Osteocyte (in vitro differentiated cells): ENCODE measurements around the gene SH3PXD2A. TPM values are rescaled to one million over a fixed set of nuclear protein-coding genes. Genes with fewer than 3 reads are reported as not detected.

ENCODE experiments used
- DNase-seq: peaks from one replicate; pipeline ENCODE4 v3.0.0; 2021; ENCODE audit warnings: mixed read lengths; ENCODE audit not compliant: unreplicated experiment; ENCODE audit errors: extremely low spot score
- H3K27ac Mint-ChIP-seq: one replicate; pipeline ENCODE4 v1.8.0; 2021; ENCODE audit warnings: mild to moderate bottlenecking, mixed read lengths; ENCODE audit not compliant: unreplicated experiment
- H3K27me3 Mint-ChIP-seq: one replicate; pipeline ENCODE4 v1.8.0; 2021; ENCODE audit warnings: mixed read lengths; ENCODE audit not compliant: unreplicated experiment
- H3K36me3 Mint-ChIP-seq: one replicate; pipeline ENCODE4 v1.8.0; 2021; ENCODE audit warnings: mixed read lengths; ENCODE audit not compliant: unreplicated experiment
- H3K4me1 Mint-ChIP-seq: one replicate; pipeline ENCODE4 v1.8.0; 2021; ENCODE audit warnings: mixed read lengths; ENCODE audit not compliant: unreplicated experiment
- H3K4me3 Mint-ChIP-seq: one replicate; pipeline ENCODE4 v1.8.0; 2021; ENCODE audit warnings: mild to moderate bottlenecking, moderate library complexity, mixed read lengths; ENCODE audit not compliant: unreplicated experiment
- H3K9me3 Mint-ChIP-seq: one replicate; pipeline ENCODE4 v1.8.0; 2021; ENCODE audit warnings: mixed read lengths; ENCODE audit not compliant: unreplicated experiment
- total RNA-seq: library from RNA; stranded (reverse); gene quantifications from 2 replicates; pipeline ENCODE4 v1.2.1, GENCODE V29; 2021
- TF ChIP-seq, protein P1 (sequence below): fragments of 200-600 bp; sonication (generic); IDR thresholded peaks from 2 replicates; pipeline ENCODE4 v1.5.0; 2021; ENCODE audit warnings: antibody characterized with exemption, mild to moderate bottlenecking, moderate library complexity

The SH3PXD2A gene
- total RNA-seq, 1 donor from 2014 or later, result 43.0 TPM

DNA sequence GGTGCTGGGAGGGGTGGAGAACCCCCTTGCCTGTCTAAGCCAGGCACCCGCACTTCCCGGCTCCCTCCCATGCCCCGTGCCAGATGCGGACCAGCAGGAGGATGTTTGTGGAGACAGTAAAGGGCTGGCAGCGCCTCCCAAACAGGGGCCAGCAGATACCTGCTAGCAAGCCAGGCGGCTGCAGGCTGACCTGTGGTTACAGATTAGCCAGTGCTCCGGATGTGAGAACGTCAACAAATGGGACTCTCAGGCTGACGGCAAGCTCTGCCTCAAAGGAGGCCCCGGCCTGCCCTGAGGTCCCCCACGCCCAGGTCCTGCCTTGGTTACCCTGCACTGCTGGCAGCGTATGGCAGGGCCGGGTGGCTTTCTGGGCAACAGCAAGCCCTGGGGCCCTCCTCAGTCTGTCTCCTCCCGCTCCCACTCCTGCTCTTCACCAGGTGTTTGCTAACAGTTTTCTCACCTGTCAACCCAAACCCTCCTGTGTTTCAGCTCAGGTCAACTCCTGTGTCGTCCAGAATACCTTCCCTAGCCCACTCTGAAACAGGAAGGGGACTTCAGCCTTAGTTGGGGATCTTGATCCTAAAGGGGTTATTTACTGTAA, 276.5 kb downstream of the SH3PXD2A start:
- Mint-ChIP-seq H3K36me3 (no peaks in the 10 kb centered on the region), H3K4me1 (peaks cover 36% of the 10 kb centered on the region), H3K27ac (no peak overlapping the region), H3K27me3 (peaks cover 5% of the 10 kb centered on the region), H3K4me3 (no peak overlapping the region), H3K9me3 (no peaks in the 10 kb centered on the region)
- no peak for DNase-seq
- TF ChIP-seq, protein P1, sequence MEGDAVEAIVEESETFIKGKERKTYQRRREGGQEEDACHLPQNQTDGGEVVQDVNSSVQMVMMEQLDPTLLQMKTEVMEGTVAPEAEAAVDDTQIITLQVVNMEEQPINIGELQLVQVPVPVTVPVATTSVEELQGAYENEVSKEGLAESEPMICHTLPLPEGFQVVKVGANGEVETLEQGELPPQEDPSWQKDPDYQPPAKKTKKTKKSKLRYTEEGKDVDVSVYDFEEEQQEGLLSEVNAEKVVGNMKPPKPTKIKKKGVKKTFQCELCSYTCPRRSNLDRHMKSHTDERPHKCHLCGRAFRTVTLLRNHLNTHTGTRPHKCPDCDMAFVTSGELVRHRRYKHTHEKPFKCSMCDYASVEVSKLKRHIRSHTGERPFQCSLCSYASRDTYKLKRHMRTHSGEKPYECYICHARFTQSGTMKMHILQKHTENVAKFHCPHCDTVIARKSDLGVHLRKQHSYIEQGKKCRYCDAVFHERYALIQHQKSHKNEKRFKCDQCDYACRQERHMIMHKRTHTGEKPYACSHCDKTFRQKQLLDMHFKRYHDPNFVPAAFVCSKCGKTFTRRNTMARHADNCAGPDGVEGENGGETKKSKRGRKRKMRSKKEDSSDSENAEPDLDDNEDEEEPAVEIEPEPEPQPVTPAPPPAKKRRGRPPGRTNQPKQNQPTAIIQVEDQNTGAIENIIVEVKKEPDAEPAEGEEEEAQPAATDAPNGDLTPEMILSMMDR, result no peak

GRCh38 chr10:103576862-103577261, 278.5 kb downstream of the SH3PXD2A start:
- TF ChIP-seq, protein P1, result no peak
- H3K4me1 Mint-ChIP-seq, result peaks cover 41% of the 10 kb centered on the region
- H3K27ac Mint-ChIP-seq, result no peak overlapping the region
- H3K27me3 Mint-ChIP-seq, result peaks cover 5% of the 10 kb centered on the region
- DNase-seq, result no peak
- H3K4me3 Mint-ChIP-seq, result no peak overlapping the region
- no peaks in the 10 kb centered on the region for H3K36me3 Mint-ChIP-seq
- H3K9me3 Mint-ChIP-seq, result no peaks in the 10 kb centered on the region

DNA sequence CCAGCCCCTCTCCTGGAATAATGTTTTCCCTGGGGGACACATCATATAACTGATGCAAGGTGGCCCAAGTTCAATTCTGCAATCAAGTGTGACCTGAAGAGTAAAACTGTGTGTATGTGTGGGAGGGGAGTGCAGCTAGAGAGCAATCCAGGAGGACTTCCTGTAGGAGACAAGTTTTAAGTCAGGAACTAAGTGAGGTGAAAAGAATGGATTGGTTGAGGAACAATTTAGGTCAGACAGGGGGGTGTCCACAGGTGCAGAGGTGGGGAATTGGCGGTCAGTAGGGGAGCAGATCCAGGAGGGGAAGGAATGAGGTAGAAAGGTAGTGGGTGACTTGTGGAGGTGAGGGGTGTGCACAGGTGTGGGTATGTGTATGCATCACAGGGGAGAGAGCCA, 279.3 kb downstream of the SH3PXD2A start:
- no peaks in the 10 kb centered on the region for H3K36me3 Mint-ChIP-seq
- peaks cover 41% of the 10 kb centered on the region for H3K4me1 Mint-ChIP-seq
- TF ChIP-seq, protein P1, result no peak
- H3K9me3 Mint-ChIP-seq, result no peaks in the 10 kb centered on the region
- DNase-seq, result no peak
- no peak overlapping the region for H3K27ac Mint-ChIP-seq
- H3K4me3 Mint-ChIP-seq, result no peak overlapping the region
- peaks cover 2% of the 10 kb centered on the region for H3K27me3 Mint-ChIP-seq

DNA sequence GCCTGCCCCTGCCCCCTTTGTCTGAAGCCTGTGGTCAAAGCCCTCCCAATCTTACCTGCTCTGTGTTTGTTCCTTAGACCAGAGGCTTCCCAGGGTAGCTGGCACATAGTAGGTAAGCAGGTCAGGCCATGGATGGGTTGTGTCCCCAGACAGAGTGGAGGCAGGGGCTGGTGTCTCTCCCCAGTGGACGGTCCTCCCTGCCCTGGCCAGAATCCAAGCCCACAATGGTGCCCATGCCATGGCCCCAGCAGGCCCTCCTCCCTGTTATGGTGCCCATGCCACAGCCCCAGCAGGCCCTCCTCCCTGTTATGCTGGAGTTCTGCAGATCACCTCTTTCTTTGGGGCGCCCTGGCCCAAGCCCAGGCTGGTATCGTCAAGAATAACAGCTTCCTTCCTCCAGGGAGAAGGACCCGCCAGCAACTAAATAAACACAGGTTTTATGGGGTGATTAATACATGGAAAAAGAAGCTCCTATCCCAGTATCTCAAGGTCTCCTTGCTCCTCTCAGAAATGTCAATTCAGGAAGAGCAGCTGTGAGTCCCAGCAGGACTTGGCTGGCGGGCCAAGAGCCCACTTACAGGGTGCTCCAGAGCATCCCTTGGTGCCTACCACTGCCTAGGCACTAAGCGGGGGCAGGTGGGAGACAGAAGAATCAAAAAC, 279.8 kb downstream of the SH3PXD2A start:
- Mint-ChIP-seq H3K27me3 (peaks cover 2% of the 10 kb centered on the region), H3K27ac (no peak overlapping the region)
- TF ChIP-seq, protein P1, result no peak

More for the DNA sequence above, 279.8 kb downstream of the SH3PXD2A start:
- DNase-seq, result no peak
- H3K36me3 Mint-ChIP-seq, result no peaks in the 10 kb centered on the region
- peaks cover 36% of the 10 kb centered on the region for H3K4me1 Mint-ChIP-seq
- H3K4me3 Mint-ChIP-seq, result no peak overlapping the region
- no peaks in the 10 kb centered on the region for H3K9me3 Mint-ChIP-seq
